GM10248 (cell line): ENCODE measurements around the gene RMND5B.
"Not testable (repeated sequence)": the region's sequence is repeated elsewhere in the genome, so short reads cannot be mapped to it uniquely, and the experiment has no call there.

Source experiments
- CTCF ChIA-PET: fragments of 300-600 bp; sonication (Branson Sonifier 250); formaldehyde crosslinking; extraction: SDS; loops from one replicate; lab custom pipeline; 2021; ENCODE audit warnings: antibody characterized with exemption; lab: Yijun Ruan, JAX
- POLR2A ChIA-PET: fragments of 350-650 bp; sonication (Branson Sonifier 250); formaldehyde crosslinking; extraction: SDS; loops from one replicate; lab custom pipeline; 2020; ENCODE audit warnings: antibody characterized with exemption; lab: Yijun Ruan, JAX
- DNase-seq: peaks from one replicate; pipeline ENCODE4 v3.0.0; 2012; ENCODE audit errors: extremely low spot score
- CTCF ChIP-seq: IDR thresholded peaks from 2 replicates; pipeline ENCODE4 v1.5.1; 2012; ENCODE audit warnings: mild to moderate bottlenecking, low read depth; ENCODE audit errors: extremely low read depth, missing control alignments, control extremely low read depth

Gene RMND5B

DNA sequence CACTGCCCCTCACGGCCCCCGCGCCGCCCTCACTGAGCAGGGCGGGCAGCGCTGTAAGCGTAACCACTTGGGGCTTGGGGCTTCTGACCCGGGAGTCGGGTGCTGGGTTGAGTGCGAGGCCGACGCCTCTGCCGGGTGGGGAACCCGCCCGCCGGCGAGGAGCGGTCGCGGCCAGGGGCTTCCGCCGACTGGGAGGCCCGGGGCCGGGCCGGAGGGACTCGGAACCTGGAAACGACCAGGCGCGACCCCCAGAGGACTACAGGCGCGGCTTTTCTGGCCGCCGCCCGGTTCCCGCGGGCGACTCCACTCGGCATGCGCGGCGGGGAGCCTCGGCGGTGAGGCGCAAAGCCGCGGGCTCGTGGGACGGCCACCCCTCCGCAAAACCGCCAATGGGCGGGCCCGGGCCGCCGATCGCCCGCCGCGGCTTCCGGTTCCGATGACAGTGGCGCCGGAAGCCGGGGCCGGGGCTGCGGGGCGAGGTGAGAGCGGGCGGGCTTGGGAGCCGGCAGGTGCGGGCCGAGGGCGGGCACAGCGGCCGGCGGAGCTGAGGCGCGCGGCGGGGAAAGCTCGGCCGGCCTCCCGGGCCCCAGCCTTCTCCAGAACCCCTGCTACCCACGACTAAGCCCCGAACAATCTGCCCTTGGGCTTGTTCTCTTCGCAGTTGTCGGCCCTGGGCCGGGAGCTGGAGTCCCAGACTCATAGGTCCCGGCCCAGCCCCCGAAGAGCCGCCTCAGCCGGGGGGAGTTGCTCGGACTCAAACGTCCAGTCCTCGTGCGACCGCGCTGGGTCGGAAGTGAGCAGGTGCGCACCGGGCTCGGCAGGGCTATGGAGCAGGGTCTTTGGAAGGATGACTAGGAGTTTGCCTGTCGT is at the start of gene RMND5B:
RMND5B (plus strand) TSS at position 439 of the 870 bp plus-strand sequence. CDS start 7,106 bp downstream, outside the sequence.
- CTCF ChIA-PET: interaction anchor here (1.7 to 3.1 kb wide), 2 partner anchors 12 to 15 kb away, joined by 4 to 26 read pairs; no protein-coding TSS in a partner anchor
- no peak for TF ChIP-seq CTCF
- POLR2A ChIA-PET: interaction anchor here (0.6 to 1.6 kb wide), 2 partner anchors 49 to 73 kb away, joined by 3 to 4 read pairs; partner anchors contain the start of gene HNRNPAB
- peak; percentile 92 for DNase-seq

GRCh38 chr5:178081571-178082243 is 49.1 kb upstream of the RMND5B start:
- CTCF ChIA-PET: interaction anchor here (0.7 to 1.2 kb wide), 2 partner anchors 9 to 88 kb away, joined by 3 to 4 read pairs; no protein-coding TSS in a partner anchor
- DNase-seq: no peak
- no peak for TF ChIP-seq CTCF
- POLR2A ChIA-PET: no interaction called here

- ChIA-PET POLR2A (no interaction called here), CTCF (interaction anchor here (1.5 kb wide), 1 partner anchor 66 kb away, joined by 3 read pairs; no protein-coding TSS in a partner anchor)
- no peak for TF ChIP-seq CTCF
- no peak for DNase-seq
Measured at GRCh38 chr5:178083922-178084321, 46.9 kb upstream of the RMND5B start.

DNA sequence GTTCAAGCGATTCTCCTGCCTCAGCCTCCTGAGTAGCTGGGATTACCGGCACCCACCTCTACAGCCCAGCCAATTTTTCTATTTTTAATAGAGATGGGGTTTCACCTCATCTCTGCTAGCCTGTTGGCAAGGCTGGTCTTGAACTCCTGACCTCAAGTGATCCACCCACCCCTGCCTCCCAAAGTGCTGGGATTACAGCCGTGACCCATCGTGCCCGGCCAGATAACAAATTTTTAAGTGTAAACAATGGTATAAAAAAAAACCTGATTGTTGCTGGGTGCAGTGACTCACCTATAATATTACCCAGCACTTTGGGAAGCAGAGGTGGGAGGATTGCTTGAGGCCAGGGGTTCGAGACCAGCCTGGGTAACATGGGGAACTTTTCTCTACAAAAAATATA is 45.5 kb upstream of the RMND5B start:
- ChIA-PET POLR2A (no interaction called here), CTCF (interaction anchor here (1.5 kb wide), 1 partner anchor 65 kb away, joined by 3 read pairs; no protein-coding TSS in a partner anchor)
- no peak for TF ChIP-seq CTCF
- DNase-seq: no peak

DNA sequence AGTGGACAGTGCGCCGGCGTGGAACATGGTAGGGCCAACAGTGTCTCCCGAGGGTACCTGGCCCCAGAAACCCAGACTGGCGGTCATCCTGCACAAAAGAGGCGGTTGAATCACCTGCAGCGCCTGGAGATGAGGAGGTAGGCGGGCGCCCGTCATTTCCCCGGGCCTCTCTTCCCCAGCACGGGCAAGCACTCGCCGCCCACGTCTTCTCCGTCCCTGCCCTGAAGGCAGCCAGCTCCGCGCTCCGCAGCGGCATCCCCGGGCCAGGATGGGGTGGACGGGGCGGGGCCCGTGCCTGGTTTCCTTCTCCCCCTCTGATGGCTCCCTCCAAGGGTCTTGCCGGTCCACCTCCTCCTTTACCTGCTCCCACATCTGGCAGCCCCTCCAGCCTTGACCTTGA is 44.5 kb upstream of the RMND5B start:
- no peak for TF ChIP-seq CTCF
- CTCF ChIA-PET: no interaction called here
- POLR2A ChIA-PET: no interaction called here
- DNase-seq: no peak

DNA sequence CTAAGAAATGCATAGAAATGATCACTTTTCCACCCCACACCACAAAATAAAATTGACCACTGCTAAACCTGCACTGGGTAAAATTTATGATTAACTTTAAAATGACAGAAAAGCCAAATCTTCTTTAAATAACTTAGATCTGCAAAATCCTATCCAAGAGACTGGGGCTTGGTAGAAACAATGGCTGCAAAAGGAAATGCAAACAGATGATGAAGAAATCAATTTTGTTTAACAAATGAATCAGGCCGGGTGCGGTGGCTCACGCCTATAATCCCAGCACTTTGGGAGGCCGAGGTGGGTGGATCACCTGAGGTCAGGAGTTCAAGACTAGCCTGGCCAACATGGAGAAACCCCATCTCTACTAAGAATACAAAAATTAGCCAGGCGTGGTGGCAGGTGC is 43.6 kb upstream of the RMND5B start:
- POLR2A ChIA-PET, DNase-seq, CTCF ChIA-PET: not testable (repeated sequence)
